Endothelial cell of umbilical vein (primary cell): ENCODE data around the gene POU2AF1. TPM values are rescaled to one million over a fixed set of nuclear protein-coding genes. Genes with fewer than 3 reads are reported as not detected.

Experiments used
- BruUV-seq: library from RNA; stranded (reverse); fragments of 400-500 nt; replicated peaks from 2 replicates; lab custom pipeline; 2021; lab: Mats Ljungman, UMichigan
- CTCF ChIA-PET: fragments of 300-600, 350-600 bp; sonication (Branson Sonifier 250); formaldehyde crosslinking; loops from one replicate; lab custom pipeline; 2021; ENCODE audit warnings: antibody characterized with exemption, inconsistent platforms; lab: Charles Lee
- POLR2A ChIA-PET: fragments of 300-600, 350-600 bp; sonication (Branson Sonifier 250); formaldehyde crosslinking; loops from one replicate; lab custom pipeline; 2021; ENCODE audit warnings: antibody characterized with exemption, inconsistent platforms; lab: Charles Lee
- DNase-seq: peaks from one replicate; pipeline ENCODE4 v3.0.0-alpha.2; 2011; ENCODE audit warnings: low read depth, low spot score
- FAIRE-seq: peaks from 2 replicates; lab custom pipeline; 2011; peaks lifted over from hg19 to GRCh38; lab: Jason Lieb, UNC
- H2AFZ ChIP-seq: 2 replicates; pipeline ENCODE4 v1.6.0; 2012; ENCODE audit warnings: low read depth, low read length, control low read depth, inconsistent platforms
- H3K27ac ChIP-seq: 2 replicates; pipeline ENCODE4 v1.5.1; 2011; ENCODE audit warnings: low read depth, mild to moderate bottlenecking, control low read depth, low read length, moderate library complexity; ENCODE audit not compliant: insufficient read depth
- H3K27me3 ChIP-seq, 2 experiments: 2 replicates each; pipeline versions ENCODE4 v1.6.0 to v1.6.1; 2011; ENCODE audit warnings: low read length in 2 of 2, mixed read lengths in 1 of 2; ENCODE audit not compliant: control insufficient read depth in 2 of 2, insufficient read depth in 2 of 2
- H3K36me3 ChIP-seq, 2 experiments: 2 replicates in 1 of 2; 3 replicates in 1 of 2; pipeline ENCODE4 v1.5.1; 2011; ENCODE audit warnings: low read length in 2 of 2, mild to moderate bottlenecking in 1 of 2, moderate library complexity in 1 of 2; ENCODE audit not compliant: control insufficient read depth in 2 of 2, insufficient read depth in 2 of 2; ENCODE audit errors: extremely low read depth in 1 of 2
- H3K4me1 ChIP-seq: 3 replicates; pipeline ENCODE4 v1.5.1; 2011; ENCODE audit warnings: mild to moderate bottlenecking, low read length; ENCODE audit not compliant: control insufficient read depth, insufficient read depth; ENCODE audit errors: extremely low read depth
- H3K4me2 ChIP-seq: 2 replicates; pipeline ENCODE4 v1.6.1; 2011; ENCODE audit warnings: low read length, control low read depth, mixed read lengths; ENCODE audit not compliant: insufficient read depth
- H3K4me3 ChIP-seq, 3 experiments: fragments of 200-600 bp in 1 of 3; sonication (generic), shearing (Covaris generic) in 1 of 3; replicated peaks in 1 of 3; 2 replicates each; pipeline ENCODE4 v1.5.1; 2011 to 2016; ENCODE audit warnings: control low read depth in 3 of 3, low read length in 3 of 3, mild to moderate bottlenecking in 2 of 3, inconsistent platforms in 1 of 3, low read depth in 1 of 3, moderate library complexity in 1 of 3; ENCODE audit not compliant: insufficient read depth in 1 of 3
- H3K79me2 ChIP-seq: 2 replicates; pipeline ENCODE4 v1.6.0; 2012; ENCODE audit warnings: low read length, inconsistent platforms; ENCODE audit not compliant: control insufficient read depth, insufficient read depth
- H3K9ac ChIP-seq: replicated peaks from 2 replicates; pipeline ENCODE3; 2011; ENCODE audit warnings: low read length, control low read depth; ENCODE audit not compliant: insufficient read depth; ENCODE audit errors: extremely low read depth
- H3K9me1 ChIP-seq: replicated peaks from 3 replicates; pipeline ENCODE4 v1.6.0; 2011; ENCODE audit warnings: mild to moderate bottlenecking, low read length; ENCODE audit not compliant: control insufficient read depth, insufficient read depth; ENCODE audit errors: extremely low read depth
- H3K9me3 ChIP-seq: replicated peaks from 2 replicates; pipeline ENCODE4 v1.5.1; 2012; ENCODE audit warnings: low read length, inconsistent platforms; ENCODE audit not compliant: control insufficient read depth, insufficient read depth
- H4K20me1 ChIP-seq: replicated peaks from 2 replicates; pipeline ENCODE3; 2011; ENCODE audit warnings: mild to moderate bottlenecking, low read length; ENCODE audit not compliant: control insufficient read depth, insufficient read depth; ENCODE audit errors: extremely low read depth
- EZH2 ChIP-seq: IDR thresholded peaks from 2 replicates; pipeline ENCODE4 v1.6.1; 2012; ENCODE audit warnings: borderline replicate concordance, low read depth, mild to moderate bottlenecking, moderate library complexity, low read length, inconsistent platforms; ENCODE audit not compliant: severe bottlenecking
- FOS ChIP-seq: IDR thresholded peaks from 2 replicates; pipeline ENCODE4 v1.6.1; 2011; ENCODE audit warnings: mild to moderate bottlenecking, low read length, moderate library complexity, borderline replicate concordance; ENCODE audit not compliant: insufficient read depth
- GATA2 ChIP-seq: IDR thresholded peaks from 2 replicates; pipeline ENCODE4 v1.7.0; 2011; ENCODE audit warnings: low read depth, mild to moderate bottlenecking, moderate library complexity, mixed read lengths, low read length; ENCODE audit not compliant: insufficient read length, insufficient read depth
- JUN ChIP-seq: IDR thresholded peaks from 2 replicates; pipeline ENCODE4 v1.6.1; 2011; ENCODE audit warnings: borderline replicate concordance, low read depth; ENCODE audit not compliant: insufficient read length, insufficient read depth
- MYC ChIP-seq: IDR thresholded peaks from one replicate; pipeline ENCODE4 v1.6.1; 2011; ENCODE audit warnings: mild to moderate bottlenecking, low read depth, low read length
- POLR2A ChIP-seq: IDR thresholded peaks from 2 replicates; pipeline ENCODE4 v1.6.1; 2012; ENCODE audit warnings: low read depth, mild to moderate bottlenecking, control low read depth, low read length
- POLR2AphosphoS5 ChIP-seq: IDR thresholded peaks from 2 replicates; pipeline ENCODE4 v1.6.1; 2012; ENCODE audit warnings: low read depth, mild to moderate bottlenecking, control low read depth, low read length, moderate library complexity; ENCODE audit not compliant: insufficient read depth
- dilution Hi-C: fragments of 300-500 bp; cut with MboI; formaldehyde crosslinking; loops from one replicate; pipeline ENCODE4 v1.15.0; 2019; ENCODE audit warnings: low sequenced_read_pairs; ENCODE audit not compliant: extremely low pct_ligation_motif_present
- intact Hi-C: fragments of 100-400 bp; cut with micrococcal nuclease; formaldehyde crosslinking; loops from one replicate; pipeline ENCODE4 v1.10.0; 2022
- polyA plus RNA-seq, 4 experiments: library from polyadenylated mRNA; depleted of rRNA in 3 of 4; stranded (reverse) in 3 of 4; unstranded in 1 of 4; fragments of >200 nt; gene quantifications; 2 replicates each; pipeline versions ENCODE4 v1.2.1 to v1.2.3, GENCODE V29; 2011 to 2012; ENCODE audit warnings: missing spikeins in 1 of 4
- total RNA-seq: library from RNA; stranded (reverse); gene quantifications from 2 replicates; pipeline ENCODE4 v1.2.3, GENCODE V29; 2021
- TF ChIP-seq, protein P1 (sequence below), 2 donors: IDR thresholded peaks; 1 replicate in 1 of 2; 2 replicates in 1 of 2; pipeline ENCODE4 v1.5.1; 2011; ENCODE audit warnings: low read length in 2 of 2, mild to moderate bottlenecking in 2 of 2, moderate library complexity in 2 of 2, control low read depth in 1 of 2, inconsistent platforms in 1 of 2, low read depth in 1 of 2; ENCODE audit not compliant: insufficient read depth in 1 of 2; ENCODE audit errors: extremely low read depth in 1 of 2
- TF ChIP-seq, protein P2 (sequence below): IDR thresholded peaks from 2 replicates; pipeline ENCODE4 v1.6.1; 2011; ENCODE audit not compliant: insufficient read depth, insufficient read length

POU2AF1 gene
- total and polyA plus RNA-seq, 2 donors (not counting 3 experiments of a cell fraction or from before 2014, with no cell fraction given), result not detected

DNA sequence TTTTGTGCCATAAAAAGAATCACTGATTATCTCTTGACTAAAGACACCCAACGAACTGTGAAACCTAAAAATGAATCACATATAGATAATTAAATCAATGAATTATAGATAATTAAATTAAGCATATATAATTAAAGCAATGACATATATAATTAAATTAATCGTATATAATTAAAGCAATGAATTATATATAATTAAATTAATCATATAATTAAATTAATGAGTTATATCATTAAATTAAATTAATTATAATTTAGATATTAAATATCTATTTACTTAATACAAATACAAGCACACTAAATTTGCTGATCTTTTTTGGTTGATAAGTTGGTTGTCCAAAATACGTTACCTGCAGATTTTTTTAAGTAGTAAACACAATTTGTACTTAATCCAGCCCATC is 30.9 kb downstream of the POU2AF1 start:
- Histone ChIP-seq H3K4me3 (no peak overlapping the region), H3K9me1 (no peaks in the 10 kb centered on the region), H3K4me1 (no peaks in the 10 kb centered on the region), H3K79me2 (no peaks in the 10 kb centered on the region), H2AFZ (no peak overlapping the region), H3K27me3 (no peaks in the 10 kb centered on the region), H4K20me1 (no peaks in the 10 kb centered on the region), H3K9me3 (no peaks in the 10 kb centered on the region), H3K27ac (no peak overlapping the region), H3K4me2 (no peak overlapping the region), H3K36me3 (no peaks in the 10 kb centered on the region), H3K9ac (no peak overlapping the region)
- POLR2A ChIA-PET, result no interaction called here
- dilution Hi-C loops, result no loop called here
- intact Hi-C loops, result no loop called here
- BruUV-seq, result no TSS peak
- CTCF ChIA-PET, result no interaction called here
- TF ChIP-seq MYC (no peak), GATA2 (no peak), JUN (no peak), POLR2AphosphoS5 (no peak), EZH2 (no peak), FOS (no peak), POLR2A (no peak)
- TF ChIP-seq, protein P1, sequence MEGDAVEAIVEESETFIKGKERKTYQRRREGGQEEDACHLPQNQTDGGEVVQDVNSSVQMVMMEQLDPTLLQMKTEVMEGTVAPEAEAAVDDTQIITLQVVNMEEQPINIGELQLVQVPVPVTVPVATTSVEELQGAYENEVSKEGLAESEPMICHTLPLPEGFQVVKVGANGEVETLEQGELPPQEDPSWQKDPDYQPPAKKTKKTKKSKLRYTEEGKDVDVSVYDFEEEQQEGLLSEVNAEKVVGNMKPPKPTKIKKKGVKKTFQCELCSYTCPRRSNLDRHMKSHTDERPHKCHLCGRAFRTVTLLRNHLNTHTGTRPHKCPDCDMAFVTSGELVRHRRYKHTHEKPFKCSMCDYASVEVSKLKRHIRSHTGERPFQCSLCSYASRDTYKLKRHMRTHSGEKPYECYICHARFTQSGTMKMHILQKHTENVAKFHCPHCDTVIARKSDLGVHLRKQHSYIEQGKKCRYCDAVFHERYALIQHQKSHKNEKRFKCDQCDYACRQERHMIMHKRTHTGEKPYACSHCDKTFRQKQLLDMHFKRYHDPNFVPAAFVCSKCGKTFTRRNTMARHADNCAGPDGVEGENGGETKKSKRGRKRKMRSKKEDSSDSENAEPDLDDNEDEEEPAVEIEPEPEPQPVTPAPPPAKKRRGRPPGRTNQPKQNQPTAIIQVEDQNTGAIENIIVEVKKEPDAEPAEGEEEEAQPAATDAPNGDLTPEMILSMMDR (IDR thresholded peaks at IDR 0.05; ENCODE audit: extremely low read depth in 1 of 2, insufficient read depth in 1 of 2, low read depth in 1 of 2, low read length in 2 of 2), result no peak
- TF ChIP-seq, protein P2, sequence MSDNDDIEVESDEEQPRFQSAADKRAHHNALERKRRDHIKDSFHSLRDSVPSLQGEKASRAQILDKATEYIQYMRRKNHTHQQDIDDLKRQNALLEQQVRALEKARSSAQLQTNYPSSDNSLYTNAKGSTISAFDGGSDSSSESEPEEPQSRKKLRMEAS, result no peak
- no peak for DNase-seq
- FAIRE-seq, result no peak
